Ovary (tissue), 9 donors: ENCODE data around the gene BCL2A1. TPM values are rescaled to one million over a fixed set of nuclear protein-coding genes. Genes with fewer than 3 reads are reported as not detected.

ENCODE experiments used
- DNase-seq, 5 donors: peaks; one replicate each; pipeline ENCODE4 v3.0.0-alpha.2; 2019 to 2020
- H3K27ac ChIP-seq, 2 donors: fragments of 200-600 bp; one replicate each; pipeline versions ENCODE4 v1.5.1 to v1.8.0; 2019 to 2022
- H3K27me3 ChIP-seq: fragments of 200-600 bp; one replicate; pipeline ENCODE4 v1.8.0; 2022
- H3K36me3 ChIP-seq: fragments of 200-600 bp; sonication (generic); one replicate; pipeline ENCODE4 v1.5.1; 2019
- H3K4me1 ChIP-seq: one replicate; pipeline ENCODE4 v1.8.1; 2013; ENCODE audit warnings: mild to moderate bottlenecking, moderate library complexity; ENCODE audit not compliant: insufficient read depth
- H3K4me3 ChIP-seq: fragments of 200-600 bp; sonication (generic); one replicate; pipeline ENCODE4 v1.5.1; 2017
- H3K9me3 ChIP-seq, 2 donors: fragments of 200-600 bp in 1 of 2; sonication (generic) in 1 of 2; one replicate each; pipeline versions ENCODE4 v1.5.1 to v1.8.1; 2013 to 2019; ENCODE audit warnings: mild to moderate bottlenecking in 1 of 2, moderate library complexity in 1 of 2
- CTCF ChIP-seq, 3 donors: fragments of 450-650 bp in 2 of 3; fragments of 200-600 bp in 1 of 3; IDR thresholded peaks; one replicate each; pipeline versions ENCODE4 v1.5.1 to v1.8.0; 2016 to 2022; ENCODE audit warnings: antibody characterized with exemption in 3 of 3, mild to moderate bottlenecking in 1 of 3
- EP300 ChIP-seq: sonication (generic); formaldehyde crosslinking; IDR thresholded peaks from one replicate; pipeline ENCODE4 v1.6.1; 2017; ENCODE audit warnings: antibody characterized with exemption
- POLR2A ChIP-seq: fragments of 450-650 bp; IDR thresholded peaks from one replicate; pipeline ENCODE4 v1.6.1; 2017; ENCODE audit warnings: antibody characterized with exemption, mild to moderate bottlenecking, moderate library complexity
- WGBS, 3 donors: extraction: QIAGEN DNeasy Blood & Tissue Kit in 1 of 3; methylation state at CpG; one replicate each; pipeline versions ENCODE4 v1.1.5 to v1.1.7; 2013 to 2017; 5-methylcytosine and 5-hydroxymethylcytosine counted together
- intact Hi-C, 4 donors: fragments of 100-400 bp; cut with DNase I; formaldehyde crosslinking; loops; one replicate each; pipeline versions ENCODE4 v1.11.0 to v1.15.1; 2022 to 2023
- polyA plus RNA-seq, 2 donors: library from polyadenylated mRNA; stranded (reverse); fragments of 200-250 nt in 1 of 2; fragments of 350-450 nt in 1 of 2; fragmentation: Illumina TruSeq in 1 of 2; extraction: RNeasy Lipid Tissue Mini Kit (QIAGEN cat#74804) in 1 of 2; gene quantifications; one replicate each; pipeline ENCODE4 v1.2.3, GENCODE V29; 2013 to 2014
- total RNA-seq, 7 donors: library from RNA; depleted of rRNA in 2 of 7; stranded (reverse); fragments of >200 nt in 2 of 7; fragmentation: NEBNext Ultra II Directional in 3 of 7; extraction: Animal tissue kit (Norgen Biotek cat#: 25700) in 3 of 7; gene quantifications; one replicate each; pipeline versions ENCODE4 v1.1.0 to v1.2.4, GENCODE V29; 2016 to 2023
- donor health status: DM: no; HTN: no; CAD: no; lungs with moderate emphysema.
- donor health status: DM: no; HTN: no; CAD: no.
- donor health status: Bipolar disorder and iron deficiency.
- donor health status: DM: yes; HTN: yes; CAD: no.
- donor health status: DM: no; HTN: no; CAD: no.
- donor health status: DM: yes; HTN: yes; CAD: no.

The BCL2A1 gene
- total and polyA plus RNA-seq, 9 donors, result 0.48 to 4.0 (median 1.2) TPM; not detected in 1

GRCh38 chr15:79956354-79956939 is 14.5 kb downstream of the BCL2A1 start:
- Histone ChIP-seq H3K9me3 (no peaks in the 10 kb centered on the region), H3K4me1 (no peaks in the 10 kb centered on the region), H3K27me3 (no peaks in the 10 kb centered on the region), H3K4me3 (no peak overlapping the region), H3K27ac (no peak overlapping the region), H3K36me3 (no peaks in the 10 kb centered on the region)
- WGBS, 3 donors, result 22 to 46% (median 28%) methylated on average over 4 of the region's 4 CpGs
- TF ChIP-seq POLR2A, result no peak
- no peak for TF ChIP-seq EP300
- no peak for TF ChIP-seq CTCF (IDR thresholded peaks at IDR 0.05)
- intact Hi-C loops, result no loop called here
- no peak for DNase-seq

- 88 to 95% (median 88%) methylated on average over 2 of the region's 2 CpGs for WGBS, 3 donors
- intact Hi-C loops, result no loop called here
- DNase-seq, result no peak
- TF ChIP-seq CTCF (IDR thresholded peaks at IDR 0.05) (no peak), EP300 (no peak), POLR2A (no peak)
- no peaks in the 10 kb centered on the region for H3K9me3 ChIP-seq
- no peaks in the 10 kb centered on the region for H3K36me3 ChIP-seq
- no peaks in the 10 kb centered on the region for H3K27me3 ChIP-seq
- H3K4me1 ChIP-seq, result no peaks in the 10 kb centered on the region
- H3K27ac ChIP-seq, result no peak overlapping the region
- no peak overlapping the region for H3K4me3 ChIP-seq
Measured at GRCh38 chr15:79954661-79955060, 16.3 kb downstream of the BCL2A1 start.

- 33 to 68% (median 46%) methylated on average over 1 of the region's 1 CpG for WGBS, 3 donors
- H3K36me3 ChIP-seq, result no peaks in the 10 kb centered on the region
- H3K27me3 ChIP-seq, result no peaks in the 10 kb centered on the region
- TF ChIP-seq EP300 (no peak), CTCF (IDR thresholded peaks at IDR 0.05) (no peak), POLR2A (no peak)
- no peak for DNase-seq
- H3K9me3 ChIP-seq, result no peaks in the 10 kb centered on the region
- intact Hi-C loops, result no loop called here
- H3K4me1 ChIP-seq, result no peaks in the 10 kb centered on the region
- no peak overlapping the region for H3K4me3 ChIP-seq
- H3K27ac ChIP-seq, result no peak overlapping the region
Measured at GRCh38 chr15:79953951-79954444, 17.0 kb downstream of the BCL2A1 start.

GRCh38 chr15:79952329-79952728 is 18.7 kb downstream of the BCL2A1 start:
- intact Hi-C loops, result no loop called here
- Histone ChIP-seq H3K36me3 (no peaks in the 10 kb centered on the region), H3K27ac (no peak overlapping the region), H3K27me3 (no peaks in the 10 kb centered on the region), H3K4me3 (no peak overlapping the region), H3K4me1 (no peaks in the 10 kb centered on the region), H3K9me3 (no peaks in the 10 kb centered on the region)
- no peak for DNase-seq
- TF ChIP-seq EP300 (no peak), CTCF (IDR thresholded peaks at IDR 0.05) (no peak), POLR2A (no peak)
- 82 to 88% (median 83%) methylated on average over 2 of the region's 2 CpGs for WGBS, 3 donors
